HepG2 (cell line): ENCODE measurements around the gene PLEKHG5. TPM values are rescaled to one million over a fixed set of nuclear protein-coding genes. Genes with fewer than 3 reads are reported as not detected.
A peak's percentile ranks its signal among the peaks of the same experiment; 100 is the strongest.

Experiments
- AKAP8 ChIP-seq: sonication (generic); formaldehyde crosslinking; IDR thresholded peaks from 2 replicates; pipeline ENCODE4 v1.5.1; 2020; ENCODE audit warnings: mild to moderate bottlenecking, missing genetic modification reagents
- CENPX ChIP-seq: sonication (generic); formaldehyde crosslinking; IDR thresholded peaks from 2 replicates; pipeline ENCODE4 v1.9.0; 2021; ENCODE audit warnings: mild to moderate bottlenecking, missing genetic modification reagents, moderate library complexity
- CREB1 ChIP-seq, 2 experiments: fragments of 450-650 bp in 1 of 2; IDR thresholded peaks; 2 replicates each; pipeline ENCODE4 v1.6.1; 2016 to 2017; ENCODE audit warnings: control low read depth in 1 of 2, mild to moderate bottlenecking in 1 of 2, missing compliant biosample characterization in 1 of 2, missing genetic modification characterization in 1 of 2
- GZF1 ChIP-seq: sonication (generic); formaldehyde crosslinking; IDR thresholded peaks from 2 replicates; pipeline ENCODE4 v1.5.1; 2020; ENCODE audit warnings: mild to moderate bottlenecking, missing genetic modification reagents
- NFKB2 ChIP-seq: sonication (generic); formaldehyde crosslinking; IDR thresholded peaks from 2 replicates; pipeline ENCODE4 v1.4.0; 2020; ENCODE audit warnings: missing genetic modification reagents, borderline replicate concordance
- PITX1 ChIP-seq: sonication (generic); formaldehyde crosslinking; IDR thresholded peaks from 2 replicates; pipeline ENCODE4 v1.5.1; 2020; ENCODE audit warnings: mild to moderate bottlenecking, missing genetic modification reagents
- REPIN1 ChIP-seq: sonication (generic); formaldehyde crosslinking; IDR thresholded peaks from 2 replicates; pipeline ENCODE4 v1.8.0; 2022; ENCODE audit warnings: missing genetic modification reagents, low read depth, mild to moderate bottlenecking, borderline replicate concordance
- RXRB ChIP-seq: IDR thresholded peaks from 2 replicates; pipeline ENCODE4 v1.6.1; 2016; ENCODE audit warnings: borderline replicate concordance, missing genetic modification reagents, missing compliant biosample characterization
- ZFP41 ChIP-seq: sonication (generic); formaldehyde crosslinking; IDR thresholded peaks from 2 replicates; pipeline ENCODE4 v1.4.0; 2020; ENCODE audit warnings: mild to moderate bottlenecking, missing genetic modification reagents, borderline replicate concordance
- ZMYM4 ChIP-seq: sonication (generic); formaldehyde crosslinking; IDR thresholded peaks from 2 replicates; pipeline ENCODE4 v1.8.1; 2023; ENCODE audit warnings: mild to moderate bottlenecking, missing genetic modification reagents
- ZNF451 ChIP-seq: sonication (generic); formaldehyde crosslinking; IDR thresholded peaks from 2 replicates; pipeline ENCODE4 v1.5.0; 2020; ENCODE audit warnings: mild to moderate bottlenecking, missing genetic modification reagents
- ZNF567 ChIP-seq: sonication (generic); formaldehyde crosslinking; IDR thresholded peaks from 2 replicates; pipeline ENCODE4 v1.8.1; 2023; ENCODE audit warnings: mild to moderate bottlenecking, missing genetic modification reagents, borderline replicate concordance
- ZNF781 ChIP-seq: sonication (generic); formaldehyde crosslinking; IDR thresholded peaks from 2 replicates; pipeline ENCODE4 v1.5.1; 2020; ENCODE audit warnings: borderline replicate concordance, mild to moderate bottlenecking, missing genetic modification reagents; ENCODE audit errors: not compliant biosample characterization
- polyA plus RNA-seq, 8 experiments: library from polyadenylated mRNA; depleted of rRNA in 3 of 8; stranded (reverse) in 7 of 8; unstranded in 1 of 8; fragments of >200 nt; fragmentation: Illumina TruSeq in 4 of 8; extraction: Trizol in 4 of 8; gene quantifications; 2 replicates each; pipeline versions ENCODE4 v1.2.1 to v1.2.3, GENCODE V29; 2011 to 2016; ENCODE audit warnings: low read depth in 4 of 8, missing spikeins in 1 of 8, mixed read lengths in 1 of 8; ENCODE audit not compliant: insufficient read depth in 1 of 8
- total RNA-seq, 5 experiments: library from RNA; depleted of rRNA; stranded (reverse); fragments of >200 nt; fragmentation: Illumina TruSeq; extraction: Trizol; gene quantifications; 2 replicates each; pipeline ENCODE4 v1.2.3, GENCODE V29; 2016; ENCODE audit warnings: low read depth in 1 of 5
- TF ChIP-seq, protein P1 (sequence below): sonication (generic); formaldehyde crosslinking; IDR thresholded peaks from 2 replicates; pipeline ENCODE4 v1.4.0; 2020; ENCODE audit warnings: mild to moderate bottlenecking, missing genetic modification reagents
- TF ChIP-seq, protein P2 (sequence below): sonication (generic); formaldehyde crosslinking; IDR thresholded peaks from 2 replicates; pipeline ENCODE4 v1.5.0; 2020; ENCODE audit warnings: missing genetic modification reagents
- TF ChIP-seq, protein P3 (sequence below): sonication (generic); formaldehyde crosslinking; IDR thresholded peaks from 2 replicates; pipeline ENCODE4 v1.4.0; 2020; ENCODE audit warnings: missing genetic modification reagents

Gene PLEKHG5
- total and polyA plus RNA-seq, 2 of the 13 experiments (the other 11 are each of a cell fraction or from before 2014, with no cell fraction given), result 1.9 to 3.5 TPM

DNA sequence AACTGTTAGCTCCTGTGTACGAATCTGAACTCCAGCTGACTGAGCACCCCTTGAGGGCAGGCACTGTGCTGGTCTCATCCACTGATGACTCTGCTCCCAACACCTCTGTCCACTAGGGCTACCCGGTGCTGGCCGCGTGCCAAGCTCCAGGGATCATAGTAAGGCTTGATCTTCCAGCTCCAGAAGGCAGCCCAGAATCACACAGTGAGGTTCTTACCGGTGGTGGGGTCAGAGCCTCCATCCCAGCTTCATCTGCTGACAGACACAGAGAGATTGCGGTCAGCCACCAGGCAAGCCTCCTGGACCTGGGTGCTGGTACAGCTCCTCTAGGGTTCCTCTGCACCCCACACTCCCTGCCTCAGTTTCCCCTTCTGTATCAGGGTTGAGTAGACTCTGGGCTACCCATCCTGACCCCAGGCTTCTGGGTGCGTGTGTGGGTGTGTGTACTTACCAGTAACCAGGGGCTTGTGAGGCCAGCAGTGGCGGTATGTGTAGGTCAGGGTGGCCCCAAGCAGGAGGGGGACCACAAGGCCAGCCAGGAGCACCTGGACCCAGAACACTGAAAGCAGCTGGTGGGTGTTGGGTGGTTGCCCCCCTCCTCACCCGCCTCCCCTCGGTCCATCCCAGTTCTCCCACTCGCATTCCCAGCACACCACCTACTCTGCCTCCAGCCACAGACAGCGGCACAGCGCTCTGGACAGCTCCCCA, 28.9 kb downstream of the PLEKHG5 start (continued):
- TF ChIP-seq, protein P1, sequence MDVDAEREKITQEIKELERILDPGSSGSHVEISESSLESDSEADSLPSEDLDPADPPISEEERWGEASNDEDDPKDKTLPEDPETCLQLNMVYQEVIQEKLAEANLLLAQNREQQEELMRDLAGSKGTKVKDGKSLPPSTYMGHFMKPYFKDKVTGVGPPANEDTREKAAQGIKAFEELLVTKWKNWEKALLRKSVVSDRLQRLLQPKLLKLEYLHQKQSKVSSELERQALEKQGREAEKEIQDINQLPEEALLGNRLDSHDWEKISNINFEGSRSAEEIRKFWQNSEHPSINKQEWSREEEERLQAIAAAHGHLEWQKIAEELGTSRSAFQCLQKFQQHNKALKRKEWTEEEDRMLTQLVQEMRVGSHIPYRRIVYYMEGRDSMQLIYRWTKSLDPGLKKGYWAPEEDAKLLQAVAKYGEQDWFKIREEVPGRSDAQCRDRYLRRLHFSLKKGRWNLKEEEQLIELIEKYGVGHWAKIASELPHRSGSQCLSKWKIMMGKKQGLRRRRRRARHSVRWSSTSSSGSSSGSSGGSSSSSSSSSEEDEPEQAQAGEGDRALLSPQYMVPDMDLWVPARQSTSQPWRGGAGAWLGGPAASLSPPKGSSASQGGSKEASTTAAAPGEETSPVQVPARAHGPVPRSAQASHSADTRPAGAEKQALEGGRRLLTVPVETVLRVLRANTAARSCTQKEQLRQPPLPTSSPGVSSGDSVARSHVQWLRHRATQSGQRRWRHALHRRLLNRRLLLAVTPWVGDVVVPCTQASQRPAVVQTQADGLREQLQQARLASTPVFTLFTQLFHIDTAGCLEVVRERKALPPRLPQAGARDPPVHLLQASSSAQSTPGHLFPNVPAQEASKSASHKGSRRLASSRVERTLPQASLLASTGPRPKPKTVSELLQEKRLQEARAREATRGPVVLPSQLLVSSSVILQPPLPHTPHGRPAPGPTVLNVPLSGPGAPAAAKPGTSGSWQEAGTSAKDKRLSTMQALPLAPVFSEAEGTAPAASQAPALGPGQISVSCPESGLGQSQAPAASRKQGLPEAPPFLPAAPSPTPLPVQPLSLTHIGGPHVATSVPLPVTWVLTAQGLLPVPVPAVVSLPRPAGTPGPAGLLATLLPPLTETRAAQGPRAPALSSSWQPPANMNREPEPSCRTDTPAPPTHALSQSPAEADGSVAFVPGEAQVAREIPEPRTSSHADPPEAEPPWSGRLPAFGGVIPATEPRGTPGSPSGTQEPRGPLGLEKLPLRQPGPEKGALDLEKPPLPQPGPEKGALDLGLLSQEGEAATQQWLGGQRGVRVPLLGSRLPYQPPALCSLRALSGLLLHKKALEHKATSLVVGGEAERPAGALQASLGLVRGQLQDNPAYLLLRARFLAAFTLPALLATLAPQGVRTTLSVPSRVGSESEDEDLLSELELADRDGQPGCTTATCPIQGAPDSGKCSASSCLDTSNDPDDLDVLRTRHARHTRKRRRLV, result no peak
- no peak for TF ChIP-seq CREB1 (IDR thresholded peaks at IDR 0.05)
- TF ChIP-seq CREB1 (CRISPR knock-in tag; IDR thresholded peaks at IDR 0.05), result peak; percentile 42; the same call in 1 of the 2 replicates
- no peak; the same call in 1 of the 2 replicates for TF ChIP-seq NFKB2 (CRISPR knock-in tag)
- TF ChIP-seq AKAP8 (CRISPR knock-in tag), result peak; percentile 94
- no peak for TF ChIP-seq RXRB
- TF ChIP-seq ZNF451 (CRISPR knock-in tag), result no peak
- no peak for TF ChIP-seq CENPX (CRISPR knock-in tag)
- no peak for TF ChIP-seq ZNF567 (CRISPR knock-in tag)
- no peak for TF ChIP-seq ZNF781 (CRISPR knock-in tag)
- no peak for TF ChIP-seq ZFP41 (CRISPR knock-in tag)
- TF ChIP-seq GZF1 (CRISPR knock-in tag), result no peak
- no peak for TF ChIP-seq ZMYM4 (CRISPR knock-in tag)
- TF ChIP-seq, protein P2, sequence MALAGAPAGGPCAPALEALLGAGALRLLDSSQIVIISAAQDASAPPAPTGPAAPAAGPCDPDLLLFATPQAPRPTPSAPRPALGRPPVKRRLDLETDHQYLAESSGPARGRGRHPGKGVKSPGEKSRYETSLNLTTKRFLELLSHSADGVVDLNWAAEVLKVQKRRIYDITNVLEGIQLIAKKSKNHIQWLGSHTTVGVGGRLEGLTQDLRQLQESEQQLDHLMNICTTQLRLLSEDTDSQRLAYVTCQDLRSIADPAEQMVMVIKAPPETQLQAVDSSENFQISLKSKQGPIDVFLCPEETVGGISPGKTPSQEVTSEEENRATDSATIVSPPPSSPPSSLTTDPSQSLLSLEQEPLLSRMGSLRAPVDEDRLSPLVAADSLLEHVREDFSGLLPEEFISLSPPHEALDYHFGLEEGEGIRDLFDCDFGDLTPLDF (CRISPR knock-in tag), result no peak
- TF ChIP-seq REPIN1, result 0 out of 2 replicates have a peak, but pooled peaks have one; percentile 21
- TF ChIP-seq, protein P3, sequence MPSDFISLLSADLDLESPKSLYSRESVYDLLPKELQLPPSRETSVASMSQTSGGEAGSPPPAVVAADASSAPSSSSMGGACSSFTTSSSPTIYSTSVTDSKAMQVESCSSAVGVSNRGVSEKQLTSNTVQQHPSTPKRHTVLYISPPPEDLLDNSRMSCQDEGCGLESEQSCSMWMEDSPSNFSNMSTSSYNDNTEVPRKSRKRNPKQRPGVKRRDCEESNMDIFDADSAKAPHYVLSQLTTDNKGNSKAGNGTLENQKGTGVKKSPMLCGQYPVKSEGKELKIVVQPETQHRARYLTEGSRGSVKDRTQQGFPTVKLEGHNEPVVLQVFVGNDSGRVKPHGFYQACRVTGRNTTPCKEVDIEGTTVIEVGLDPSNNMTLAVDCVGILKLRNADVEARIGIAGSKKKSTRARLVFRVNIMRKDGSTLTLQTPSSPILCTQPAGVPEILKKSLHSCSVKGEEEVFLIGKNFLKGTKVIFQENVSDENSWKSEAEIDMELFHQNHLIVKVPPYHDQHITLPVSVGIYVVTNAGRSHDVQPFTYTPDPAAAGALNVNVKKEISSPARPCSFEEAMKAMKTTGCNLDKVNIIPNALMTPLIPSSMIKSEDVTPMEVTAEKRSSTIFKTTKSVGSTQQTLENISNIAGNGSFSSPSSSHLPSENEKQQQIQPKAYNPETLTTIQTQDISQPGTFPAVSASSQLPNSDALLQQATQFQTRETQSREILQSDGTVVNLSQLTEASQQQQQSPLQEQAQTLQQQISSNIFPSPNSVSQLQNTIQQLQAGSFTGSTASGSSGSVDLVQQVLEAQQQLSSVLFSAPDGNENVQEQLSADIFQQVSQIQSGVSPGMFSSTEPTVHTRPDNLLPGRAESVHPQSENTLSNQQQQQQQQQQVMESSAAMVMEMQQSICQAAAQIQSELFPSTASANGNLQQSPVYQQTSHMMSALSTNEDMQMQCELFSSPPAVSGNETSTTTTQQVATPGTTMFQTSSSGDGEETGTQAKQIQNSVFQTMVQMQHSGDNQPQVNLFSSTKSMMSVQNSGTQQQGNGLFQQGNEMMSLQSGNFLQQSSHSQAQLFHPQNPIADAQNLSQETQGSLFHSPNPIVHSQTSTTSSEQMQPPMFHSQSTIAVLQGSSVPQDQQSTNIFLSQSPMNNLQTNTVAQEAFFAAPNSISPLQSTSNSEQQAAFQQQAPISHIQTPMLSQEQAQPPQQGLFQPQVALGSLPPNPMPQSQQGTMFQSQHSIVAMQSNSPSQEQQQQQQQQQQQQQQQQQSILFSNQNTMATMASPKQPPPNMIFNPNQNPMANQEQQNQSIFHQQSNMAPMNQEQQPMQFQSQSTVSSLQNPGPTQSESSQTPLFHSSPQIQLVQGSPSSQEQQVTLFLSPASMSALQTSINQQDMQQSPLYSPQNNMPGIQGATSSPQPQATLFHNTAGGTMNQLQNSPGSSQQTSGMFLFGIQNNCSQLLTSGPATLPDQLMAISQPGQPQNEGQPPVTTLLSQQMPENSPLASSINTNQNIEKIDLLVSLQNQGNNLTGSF (CRISPR knock-in tag), result no peak
- peak; percentile 25; the same call in 1 of the 2 replicates for TF ChIP-seq PITX1 (CRISPR knock-in tag)
